Measurements from ENCODE around the gene CDH26. TPM values are rescaled to one million over a fixed set of nuclear protein-coding genes. Genes with fewer than 3 reads are reported as not detected.

CDH26 gene
- total and polyA plus RNA-seq, 2 experiments from 2014 or later = 2.0 TPM

GRCh38 chr20:60009318-60009717, 51.1 kb downstream of the CDH26 start:
- no peak overlapping the region for H3K4me2 ChIP-seq
- H2AFZ ChIP-seq = no peak overlapping the region
- Mint-ChIP-seq H3K4me1 (peaks cover 2% of the 10 kb centered on the region; the same call in 2 of the 3 replicates), H3K27me3 (ENCODE audit: insufficient read depth, low read depth, poor library complexity) (peaks cover 18% of the 10 kb centered on the region), H3K4me3 (no peak overlapping the region), H3K27ac (no peak overlapping the region), H3K9me3 (no peaks in the 10 kb centered on the region), H3K36me3 (ENCODE audit: low read depth) (no peaks in the 10 kb centered on the region)
- H3K79me2 ChIP-seq (replicated peaks; ENCODE audit: insufficient read depth) = no peaks in the 10 kb centered on the region
- no peaks in the 10 kb centered on the region for H3K27me3 ChIP-seq (ENCODE audit: insufficient read depth)
- no peaks in the 10 kb centered on the region for H4K20me1 ChIP-seq (replicated peaks; ENCODE audit: insufficient read depth)
- H3F3A ChIP-seq (replicated peaks; ENCODE audit: low read depth) = no peaks in the 10 kb centered on the region
- no peaks in the 10 kb centered on the region for H3K9me2 ChIP-seq (ENCODE audit: insufficient read depth)
- H3K36me3 ChIP-seq (ENCODE audit: insufficient read depth) = no peaks in the 10 kb centered on the region
- H3K27ac ChIP-seq (ENCODE audit: low read depth) = no peak overlapping the region
- no peaks in the 10 kb centered on the region for H3K4me1 ChIP-seq (ENCODE audit: insufficient read depth)
- H3K4me3 ChIP-seq = no peak overlapping the region
- DNase-seq (ENCODE audit: low spot score) = no peak
- TF ChIP-seq STAT1 (IDR thresholded peaks at IDR 0.05; ENCODE audit: unreplicated experiment) (no peak), JUNB (IDR thresholded peaks at IDR 0.05; ENCODE audit: unreplicated experiment) (no peak), NANOG (IDR thresholded peaks at IDR 0.05; ENCODE audit: borderline replicate concordance) (no peak), EZH2 (IDR thresholded peaks at IDR 0.05; ENCODE audit: low read depth, unreplicated experiment) (no peak), ZNF114 (CRISPR knock-in tag; IDR thresholded peaks at IDR 0.05) (no peak), CREB1 (CRISPR knock-in tag; IDR thresholded peaks at IDR 0.05; ENCODE audit: low read depth) (no peak)
- TF ChIP-seq, protein P1, sequence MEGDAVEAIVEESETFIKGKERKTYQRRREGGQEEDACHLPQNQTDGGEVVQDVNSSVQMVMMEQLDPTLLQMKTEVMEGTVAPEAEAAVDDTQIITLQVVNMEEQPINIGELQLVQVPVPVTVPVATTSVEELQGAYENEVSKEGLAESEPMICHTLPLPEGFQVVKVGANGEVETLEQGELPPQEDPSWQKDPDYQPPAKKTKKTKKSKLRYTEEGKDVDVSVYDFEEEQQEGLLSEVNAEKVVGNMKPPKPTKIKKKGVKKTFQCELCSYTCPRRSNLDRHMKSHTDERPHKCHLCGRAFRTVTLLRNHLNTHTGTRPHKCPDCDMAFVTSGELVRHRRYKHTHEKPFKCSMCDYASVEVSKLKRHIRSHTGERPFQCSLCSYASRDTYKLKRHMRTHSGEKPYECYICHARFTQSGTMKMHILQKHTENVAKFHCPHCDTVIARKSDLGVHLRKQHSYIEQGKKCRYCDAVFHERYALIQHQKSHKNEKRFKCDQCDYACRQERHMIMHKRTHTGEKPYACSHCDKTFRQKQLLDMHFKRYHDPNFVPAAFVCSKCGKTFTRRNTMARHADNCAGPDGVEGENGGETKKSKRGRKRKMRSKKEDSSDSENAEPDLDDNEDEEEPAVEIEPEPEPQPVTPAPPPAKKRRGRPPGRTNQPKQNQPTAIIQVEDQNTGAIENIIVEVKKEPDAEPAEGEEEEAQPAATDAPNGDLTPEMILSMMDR (conservative IDR thresholded peaks at IDR 0.05; ENCODE audit: low read depth in 2 of 2) = no peak
- TF ChIP-seq, protein P2, sequence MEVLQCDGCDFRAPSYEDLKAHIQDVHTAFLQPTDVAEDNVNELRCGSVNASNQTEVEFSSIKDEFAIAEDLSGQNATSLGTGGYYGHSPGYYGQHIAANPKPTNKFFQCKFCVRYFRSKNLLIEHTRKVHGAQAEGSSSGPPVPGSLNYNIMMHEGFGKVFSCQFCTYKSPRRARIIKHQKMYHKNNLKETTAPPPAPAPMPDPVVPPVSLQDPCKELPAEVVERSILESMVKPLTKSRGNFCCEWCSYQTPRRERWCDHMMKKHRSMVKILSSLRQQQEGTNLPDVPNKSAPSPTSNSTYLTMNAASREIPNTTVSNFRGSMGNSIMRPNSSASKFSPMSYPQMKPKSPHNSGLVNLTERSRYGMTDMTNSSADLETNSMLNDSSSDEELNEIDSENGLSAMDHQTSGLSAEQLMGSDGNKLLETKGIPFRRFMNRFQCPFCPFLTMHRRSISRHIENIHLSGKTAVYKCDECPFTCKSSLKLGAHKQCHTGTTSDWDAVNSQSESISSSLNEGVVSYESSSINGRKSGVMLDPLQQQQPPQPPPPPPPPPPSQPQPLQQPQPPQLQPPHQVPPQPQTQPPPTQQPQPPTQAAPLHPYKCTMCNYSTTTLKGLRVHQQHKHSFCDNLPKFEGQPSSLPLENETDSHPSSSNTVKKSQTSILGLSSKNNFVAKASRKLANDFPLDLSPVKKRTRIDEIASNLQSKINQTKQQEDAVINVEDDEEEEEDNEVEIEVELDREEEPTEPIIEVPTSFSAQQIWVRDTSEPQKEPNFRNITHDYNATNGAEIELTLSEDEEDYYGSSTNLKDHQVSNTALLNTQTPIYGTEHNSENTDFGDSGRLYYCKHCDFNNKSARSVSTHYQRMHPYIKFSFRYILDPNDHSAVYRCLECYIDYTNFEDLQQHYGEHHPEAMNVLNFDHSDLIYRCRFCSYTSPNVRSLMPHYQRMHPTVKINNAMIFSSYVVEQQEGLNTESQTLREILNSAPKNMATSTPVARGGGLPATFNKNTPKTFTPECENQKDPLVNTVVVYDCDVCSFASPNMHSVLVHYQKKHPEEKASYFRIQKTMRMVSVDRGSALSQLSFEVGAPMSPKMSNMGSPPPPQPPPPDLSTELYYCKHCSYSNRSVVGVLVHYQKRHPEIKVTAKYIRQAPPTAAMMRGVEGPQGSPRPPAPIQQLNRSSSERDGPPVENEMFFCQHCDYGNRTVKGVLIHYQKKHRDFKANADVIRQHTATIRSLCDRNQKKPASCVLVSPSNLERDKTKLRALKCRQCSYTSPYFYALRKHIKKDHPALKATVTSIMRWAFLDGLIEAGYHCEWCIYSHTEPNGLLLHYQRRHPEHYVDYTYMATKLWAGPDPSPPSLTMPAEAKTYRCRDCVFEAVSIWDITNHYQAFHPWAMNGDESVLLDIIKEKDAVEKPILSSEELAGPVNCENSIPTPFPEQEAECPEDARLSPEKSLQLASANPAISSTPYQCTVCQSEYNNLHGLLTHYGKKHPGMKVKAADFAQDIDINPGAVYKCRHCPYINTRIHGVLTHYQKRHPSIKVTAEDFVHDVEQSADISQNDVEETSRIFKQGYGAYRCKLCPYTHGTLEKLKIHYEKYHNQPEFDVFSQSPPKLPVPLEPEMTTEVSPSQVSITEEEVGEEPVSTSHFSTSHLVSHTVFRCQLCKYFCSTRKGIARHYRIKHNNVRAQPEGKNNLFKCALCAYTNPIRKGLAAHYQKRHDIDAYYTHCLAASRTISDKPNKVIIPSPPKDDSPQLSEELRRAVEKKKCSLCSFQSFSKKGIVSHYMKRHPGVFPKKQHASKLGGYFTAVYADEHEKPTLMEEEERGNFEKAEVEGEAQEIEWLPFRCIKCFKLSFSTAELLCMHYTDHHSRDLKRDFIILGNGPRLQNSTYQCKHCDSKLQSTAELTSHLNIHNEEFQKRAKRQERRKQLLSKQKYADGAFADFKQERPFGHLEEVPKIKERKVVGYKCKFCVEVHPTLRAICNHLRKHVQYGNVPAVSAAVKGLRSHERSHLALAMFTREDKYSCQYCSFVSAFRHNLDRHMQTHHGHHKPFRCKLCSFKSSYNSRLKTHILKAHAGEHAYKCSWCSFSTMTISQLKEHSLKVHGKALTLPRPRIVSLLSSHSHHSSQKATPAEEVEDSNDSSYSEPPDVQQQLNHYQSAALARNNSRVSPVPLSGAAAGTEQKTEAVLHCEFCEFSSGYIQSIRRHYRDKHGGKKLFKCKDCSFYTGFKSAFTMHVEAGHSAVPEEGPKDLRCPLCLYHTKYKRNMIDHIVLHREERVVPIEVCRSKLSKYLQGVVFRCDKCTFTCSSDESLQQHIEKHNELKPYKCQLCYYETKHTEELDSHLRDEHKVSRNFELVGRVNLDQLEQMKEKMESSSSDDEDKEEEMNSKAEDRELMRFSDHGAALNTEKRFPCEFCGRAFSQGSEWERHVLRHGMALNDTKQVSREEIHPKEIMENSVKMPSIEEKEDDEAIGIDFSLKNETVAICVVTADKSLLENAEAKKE (CRISPR knock-in tag; IDR thresholded peaks at IDR 0.05) = no peak
- TF ChIP-seq, protein P3, sequence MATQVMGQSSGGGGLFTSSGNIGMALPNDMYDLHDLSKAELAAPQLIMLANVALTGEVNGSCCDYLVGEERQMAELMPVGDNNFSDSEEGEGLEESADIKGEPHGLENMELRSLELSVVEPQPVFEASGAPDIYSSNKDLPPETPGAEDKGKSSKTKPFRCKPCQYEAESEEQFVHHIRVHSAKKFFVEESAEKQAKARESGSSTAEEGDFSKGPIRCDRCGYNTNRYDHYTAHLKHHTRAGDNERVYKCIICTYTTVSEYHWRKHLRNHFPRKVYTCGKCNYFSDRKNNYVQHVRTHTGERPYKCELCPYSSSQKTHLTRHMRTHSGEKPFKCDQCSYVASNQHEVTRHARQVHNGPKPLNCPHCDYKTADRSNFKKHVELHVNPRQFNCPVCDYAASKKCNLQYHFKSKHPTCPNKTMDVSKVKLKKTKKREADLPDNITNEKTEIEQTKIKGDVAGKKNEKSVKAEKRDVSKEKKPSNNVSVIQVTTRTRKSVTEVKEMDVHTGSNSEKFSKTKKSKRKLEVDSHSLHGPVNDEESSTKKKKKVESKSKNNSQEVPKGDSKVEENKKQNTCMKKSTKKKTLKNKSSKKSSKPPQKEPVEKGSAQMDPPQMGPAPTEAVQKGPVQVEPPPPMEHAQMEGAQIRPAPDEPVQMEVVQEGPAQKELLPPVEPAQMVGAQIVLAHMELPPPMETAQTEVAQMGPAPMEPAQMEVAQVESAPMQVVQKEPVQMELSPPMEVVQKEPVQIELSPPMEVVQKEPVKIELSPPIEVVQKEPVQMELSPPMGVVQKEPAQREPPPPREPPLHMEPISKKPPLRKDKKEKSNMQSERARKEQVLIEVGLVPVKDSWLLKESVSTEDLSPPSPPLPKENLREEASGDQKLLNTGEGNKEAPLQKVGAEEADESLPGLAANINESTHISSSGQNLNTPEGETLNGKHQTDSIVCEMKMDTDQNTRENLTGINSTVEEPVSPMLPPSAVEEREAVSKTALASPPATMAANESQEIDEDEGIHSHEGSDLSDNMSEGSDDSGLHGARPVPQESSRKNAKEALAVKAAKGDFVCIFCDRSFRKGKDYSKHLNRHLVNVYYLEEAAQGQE (IDR thresholded peaks at IDR 0.05; ENCODE audit: unreplicated experiment) = no peak
- ATAC-seq = no peak
